Measurements from ENCODE around the gene SH2D6.

DNA sequence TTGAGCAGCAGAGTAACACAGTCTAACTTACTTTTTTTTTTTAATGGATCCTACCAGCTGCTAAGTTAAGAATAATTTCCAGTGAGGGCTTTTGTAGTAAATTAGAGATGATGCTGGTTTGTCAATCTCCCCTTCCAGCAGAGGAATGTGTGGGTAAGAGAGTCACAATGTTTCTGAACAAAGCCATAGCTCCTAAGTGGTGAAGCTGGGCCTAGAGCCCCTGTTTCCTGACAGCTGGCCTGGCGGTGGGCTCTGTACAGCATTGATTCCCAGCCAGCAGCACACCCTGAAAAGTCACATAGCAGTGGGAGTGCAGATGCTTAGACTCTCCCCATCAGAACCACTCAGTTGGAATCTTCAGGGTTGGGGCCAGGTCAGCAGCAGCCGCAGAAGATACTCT, 32.8 kb upstream of the SH2D6 start:
- no peak for TF ChIP-seq PHF8 (IDR thresholded peaks at IDR 0.05; ENCODE audit: borderline replicate concordance, low read depth)
- TF ChIP-seq, protein P1, sequence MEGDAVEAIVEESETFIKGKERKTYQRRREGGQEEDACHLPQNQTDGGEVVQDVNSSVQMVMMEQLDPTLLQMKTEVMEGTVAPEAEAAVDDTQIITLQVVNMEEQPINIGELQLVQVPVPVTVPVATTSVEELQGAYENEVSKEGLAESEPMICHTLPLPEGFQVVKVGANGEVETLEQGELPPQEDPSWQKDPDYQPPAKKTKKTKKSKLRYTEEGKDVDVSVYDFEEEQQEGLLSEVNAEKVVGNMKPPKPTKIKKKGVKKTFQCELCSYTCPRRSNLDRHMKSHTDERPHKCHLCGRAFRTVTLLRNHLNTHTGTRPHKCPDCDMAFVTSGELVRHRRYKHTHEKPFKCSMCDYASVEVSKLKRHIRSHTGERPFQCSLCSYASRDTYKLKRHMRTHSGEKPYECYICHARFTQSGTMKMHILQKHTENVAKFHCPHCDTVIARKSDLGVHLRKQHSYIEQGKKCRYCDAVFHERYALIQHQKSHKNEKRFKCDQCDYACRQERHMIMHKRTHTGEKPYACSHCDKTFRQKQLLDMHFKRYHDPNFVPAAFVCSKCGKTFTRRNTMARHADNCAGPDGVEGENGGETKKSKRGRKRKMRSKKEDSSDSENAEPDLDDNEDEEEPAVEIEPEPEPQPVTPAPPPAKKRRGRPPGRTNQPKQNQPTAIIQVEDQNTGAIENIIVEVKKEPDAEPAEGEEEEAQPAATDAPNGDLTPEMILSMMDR (IDR thresholded peaks at IDR 0.05): no peak
